Uterus (tissue), 4 donors: ENCODE data around the gene SIX5. TPM values are rescaled to one million over a fixed set of nuclear protein-coding genes. Genes with fewer than 3 reads are reported as not detected.

Experiments used
- DNase-seq, 2 donors: peaks; one replicate each; pipeline ENCODE4 v3.0.0-alpha.2; 2019 to 2020
- H3K27ac ChIP-seq, 2 donors: fragments of 200-600 bp; sonication (generic); 1 replicate in 1 of 2; 2 replicates in 1 of 2; pipeline ENCODE4 v1.5.1; 2016 to 2018
- H3K27me3 ChIP-seq, 2 donors: fragments of 200-600 bp; sonication (generic); one replicate each; pipeline ENCODE4 v1.5.1; 2018 to 2019; ENCODE audit warnings: control low read depth in 1 of 2
- H3K36me3 ChIP-seq, 2 donors: fragments of 200-600 bp; sonication (generic); one replicate each; pipeline ENCODE4 v1.5.1; 2019; ENCODE audit warnings: control low read depth in 1 of 2
- H3K4me1 ChIP-seq, 2 donors: fragments of 200-600 bp; sonication (generic); one replicate each; pipeline ENCODE4 v1.5.1; 2018 to 2019; ENCODE audit warnings: control low read depth in 1 of 2
- H3K4me3 ChIP-seq, 2 donors: fragments of 200-600 bp; sonication (generic); 1 replicate in 1 of 2; 2 replicates in 1 of 2; pipeline ENCODE4 v1.5.1; 2018 to 2019; ENCODE audit warnings: mild to moderate bottlenecking in 1 of 2
- H3K9me3 ChIP-seq, 2 donors: fragments of 200-600 bp; sonication (generic); one replicate each; pipeline ENCODE4 v1.5.1; 2019; ENCODE audit warnings: control low read depth in 1 of 2
- CTCF ChIP-seq, 4 experiments: fragments of 200-600 bp in 2 of 4; fragments of 450-650 bp in 2 of 4; sonication (generic) in 2 of 4; IDR thresholded peaks; one replicate each; pipeline ENCODE4 v1.5.1; 2016 to 2019; ENCODE audit warnings: antibody characterized with exemption in 4 of 4, mild to moderate bottlenecking in 2 of 4, moderate library complexity in 1 of 4
- POLR2A ChIP-seq, 2 donors: fragments of 450-650 bp; IDR thresholded peaks; one replicate each; pipeline ENCODE4 v1.6.1; 2016; ENCODE audit warnings: antibody characterized with exemption in 2 of 2, mild to moderate bottlenecking in 1 of 2, moderate library complexity in 1 of 2
- intact Hi-C: fragments of 100-400 bp; cut with DNase I; formaldehyde crosslinking; loops from one replicate; pipeline ENCODE4 v1.15.1; 2023; ENCODE audit warnings: low total_unique reads
- total RNA-seq, 4 donors: library from RNA; depleted of rRNA in 3 of 4; stranded (reverse); fragments of >200 nt in 3 of 4; gene quantifications; one replicate each; pipeline versions ENCODE4 v1.1.0 to v1.2.4, GENCODE V29; 2014 to 2023
- donor health status: DM: yes; HTN: yes; CAD: no.

SIX5 gene
- total RNA-seq, 4 donors from 2014 or later = 4.4 to 48.9 (median 12.5) TPM

- TF ChIP-seq CTCF (IDR thresholded peaks at IDR 0.05) = no peak
- TF ChIP-seq POLR2A (IDR thresholded peaks at IDR 0.05) = no peak
- Histone ChIP-seq H3K4me1 (peaks cover 12 to 37% of the 10 kb centered on the region in 2 donors), H3K9me3 (no peaks in the 10 kb centered on the region), H3K4me3 (peak overlapping the region in 1 of 2 donors; percentile 20), H3K27ac (peak overlapping the region; percentile 90 to 92), H3K27me3 (no peaks in the 10 kb centered on the region), H3K36me3 (no peaks in the 10 kb centered on the region)
- intact Hi-C loops = no loop called here
- DNase-seq = peak; percentile 38 to 45
Observed at GRCh38 chr19:45763691-45764294, 5.3 kb downstream of the SIX5 start.

GRCh38 chr19:45762870-45763631, 6.0 kb downstream of the SIX5 start:
- Histone ChIP-seq H3K36me3 (no peaks in the 10 kb centered on the region), H3K4me3 (no peak overlapping the region), H3K4me1 (peaks cover 12 to 37% of the 10 kb centered on the region in 2 donors), H3K27me3 (no peaks in the 10 kb centered on the region), H3K9me3 (no peaks in the 10 kb centered on the region), H3K27ac (peak overlapping the region; percentile 90 to 92)
- peak in 1 of 2 donors; percentile 21 for DNase-seq
- TF ChIP-seq POLR2A (IDR thresholded peaks at IDR 0.05) (no peak), CTCF (IDR thresholded peaks at IDR 0.05) (no peak)
- intact Hi-C loops = no loop called here

GRCh38 chr19:45761714-45762113, 7.3 kb downstream of the SIX5 start:
- Histone ChIP-seq H3K4me1 (peaks cover 12 to 33% of the 10 kb centered on the region in 2 donors), H3K9me3 (no peaks in the 10 kb centered on the region), H3K27ac (no peak overlapping the region), H3K36me3 (no peaks in the 10 kb centered on the region), H3K27me3 (no peaks in the 10 kb centered on the region), H3K4me3 (no peak overlapping the region)
- no peak for TF ChIP-seq POLR2A (IDR thresholded peaks at IDR 0.05)
- TF ChIP-seq CTCF (IDR thresholded peaks at IDR 0.05) = no peak
- no peak for DNase-seq
- intact Hi-C loops = no loop called here

- no peak for DNase-seq
- Histone ChIP-seq H3K9me3 (no peaks in the 10 kb centered on the region), H3K4me3 (no peak overlapping the region), H3K36me3 (no peaks in the 10 kb centered on the region), H3K27ac (no peak overlapping the region), H3K27me3 (no peaks in the 10 kb centered on the region), H3K4me1 (peaks cover 6% of the 10 kb centered on the region in 2 donors)
- intact Hi-C loops = no loop called here
- TF ChIP-seq CTCF (IDR thresholded peaks at IDR 0.05) (no peak), POLR2A (IDR thresholded peaks at IDR 0.05) (no peak)
Observed at GRCh38 chr19:45758921-45759320, 10.1 kb downstream of the SIX5 start.

GRCh38 chr19:45757695-45758094, 11.4 kb downstream of the SIX5 start:
- Histone ChIP-seq H3K4me1 (no peaks in the 10 kb centered on the region), H3K4me3 (no peak overlapping the region), H3K27me3 (no peaks in the 10 kb centered on the region), H3K27ac (no peak overlapping the region), H3K9me3 (no peaks in the 10 kb centered on the region), H3K36me3 (no peaks in the 10 kb centered on the region)
- no peak for DNase-seq
- intact Hi-C loops = no loop called here
- TF ChIP-seq POLR2A (IDR thresholded peaks at IDR 0.05) = no peak
- no peak for TF ChIP-seq CTCF (IDR thresholded peaks at IDR 0.05)
